Bone marrow (tissue), 2 donors: ENCODE results near the gene CRYBG1.
"Not testable (repeated sequence)": the region's sequence is repeated elsewhere in the genome, so short reads cannot be mapped to it uniquely, and the experiment has no call there.

Source experiments
- DNase-seq, 2 donors: peaks; one replicate each; lab custom pipeline; 2025; lab: John Stamatoyannopoulos, UW

The CRYBG1 gene

GRCh38 chr6:106586815-106587415 lies 226.4 kb downstream of the CRYBG1 start:
- no peak for DNase-seq

- DNase-seq: not testable (repeated sequence)
Observed at GRCh38 chr6:106588937-106589336, 228.4 kb downstream of the CRYBG1 start.

- DNase-seq: no peak
Observed at GRCh38 chr6:106591111-106591825, 230.8 kb downstream of the CRYBG1 start.

GRCh38 chr6:106599440-106599839 lies 238.9 kb downstream of the CRYBG1 start:
- DNase-seq: no peak

GRCh38 chr6:106600329-106600728 lies 239.8 kb downstream of the CRYBG1 start:
- no peak for DNase-seq

- DNase-seq: peak in 1 of 2 donors; percentile 73
Observed at GRCh38 chr6:106608080-106608668, 247.7 kb downstream of the CRYBG1 start.

GRCh38 chr6:106609699-106610098 lies 249.2 kb downstream of the CRYBG1 start:
- DNase-seq: peak in 1 of 2 donors; percentile 15

- DNase-seq: no peak
Observed at GRCh38 chr6:106611030-106611429, 250.5 kb downstream of the CRYBG1 start.

- DNase-seq: no peak
Observed at GRCh38 chr6:106612671-106613416, 252.3 kb downstream of the CRYBG1 start.

- DNase-seq: no peak
Observed at GRCh38 chr6:106613590-106613989, 253.1 kb downstream of the CRYBG1 start.

GRCh38 chr6:106614166-106614565 lies 253.6 kb downstream of the CRYBG1 start:
- DNase-seq: no peak

GRCh38 chr6:106614592-106615257 lies 254.2 kb downstream of the CRYBG1 start:
- DNase-seq: no peak

- DNase-seq: no peak
Observed at GRCh38 chr6:106617302-106617701, 256.8 kb downstream of the CRYBG1 start.

- no peak for DNase-seq
Observed at GRCh38 chr6:106617857-106618256, 257.3 kb downstream of the CRYBG1 start.

GRCh38 chr6:106618324-106618723 lies 257.8 kb downstream of the CRYBG1 start:
- no peak for DNase-seq

- DNase-seq: no peak
Observed at GRCh38 chr6:106619223-106619622, 258.7 kb downstream of the CRYBG1 start.

GRCh38 chr6:106620931-106621672 lies 260.6 kb downstream of the CRYBG1 start:
- no peak for DNase-seq
